ENCODE data around the gene UCKL1.
"Not testable (repeated sequence)": the region's sequence is repeated elsewhere in the genome, so short reads cannot be mapped to it uniquely, and the experiment has no call there.

Gene UCKL1

DNA sequence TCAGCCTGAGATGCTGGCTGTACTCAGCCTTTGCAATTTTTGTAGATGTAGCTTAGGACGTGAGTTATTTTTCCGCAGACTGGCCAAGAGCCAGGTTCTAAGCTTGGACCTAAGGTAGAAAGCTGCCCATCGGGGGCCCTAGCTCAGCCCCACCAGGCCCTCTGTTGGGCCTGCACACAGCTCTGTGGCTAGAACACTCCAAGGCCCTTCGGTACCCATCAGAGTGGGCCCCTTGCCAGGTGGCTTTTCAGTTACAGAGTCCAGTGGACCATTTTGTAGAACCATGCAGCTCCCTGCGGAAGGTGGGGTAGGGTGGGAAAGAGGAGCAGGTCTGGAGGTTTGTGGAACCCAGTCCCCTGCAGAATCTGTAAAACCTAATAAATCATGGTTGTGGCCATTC is 22.6 kb downstream of the UCKL1 start:
- TF ChIP-seq, protein P1, sequence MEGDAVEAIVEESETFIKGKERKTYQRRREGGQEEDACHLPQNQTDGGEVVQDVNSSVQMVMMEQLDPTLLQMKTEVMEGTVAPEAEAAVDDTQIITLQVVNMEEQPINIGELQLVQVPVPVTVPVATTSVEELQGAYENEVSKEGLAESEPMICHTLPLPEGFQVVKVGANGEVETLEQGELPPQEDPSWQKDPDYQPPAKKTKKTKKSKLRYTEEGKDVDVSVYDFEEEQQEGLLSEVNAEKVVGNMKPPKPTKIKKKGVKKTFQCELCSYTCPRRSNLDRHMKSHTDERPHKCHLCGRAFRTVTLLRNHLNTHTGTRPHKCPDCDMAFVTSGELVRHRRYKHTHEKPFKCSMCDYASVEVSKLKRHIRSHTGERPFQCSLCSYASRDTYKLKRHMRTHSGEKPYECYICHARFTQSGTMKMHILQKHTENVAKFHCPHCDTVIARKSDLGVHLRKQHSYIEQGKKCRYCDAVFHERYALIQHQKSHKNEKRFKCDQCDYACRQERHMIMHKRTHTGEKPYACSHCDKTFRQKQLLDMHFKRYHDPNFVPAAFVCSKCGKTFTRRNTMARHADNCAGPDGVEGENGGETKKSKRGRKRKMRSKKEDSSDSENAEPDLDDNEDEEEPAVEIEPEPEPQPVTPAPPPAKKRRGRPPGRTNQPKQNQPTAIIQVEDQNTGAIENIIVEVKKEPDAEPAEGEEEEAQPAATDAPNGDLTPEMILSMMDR (IDR thresholded peaks at IDR 0.05; ENCODE audit: borderline replicate concordance, insufficient read depth, low read depth, low read length), result no peak
- H3K4me3 ChIP-seq (ENCODE audit: low read depth, low read length), result no peak overlapping the region

DNA sequence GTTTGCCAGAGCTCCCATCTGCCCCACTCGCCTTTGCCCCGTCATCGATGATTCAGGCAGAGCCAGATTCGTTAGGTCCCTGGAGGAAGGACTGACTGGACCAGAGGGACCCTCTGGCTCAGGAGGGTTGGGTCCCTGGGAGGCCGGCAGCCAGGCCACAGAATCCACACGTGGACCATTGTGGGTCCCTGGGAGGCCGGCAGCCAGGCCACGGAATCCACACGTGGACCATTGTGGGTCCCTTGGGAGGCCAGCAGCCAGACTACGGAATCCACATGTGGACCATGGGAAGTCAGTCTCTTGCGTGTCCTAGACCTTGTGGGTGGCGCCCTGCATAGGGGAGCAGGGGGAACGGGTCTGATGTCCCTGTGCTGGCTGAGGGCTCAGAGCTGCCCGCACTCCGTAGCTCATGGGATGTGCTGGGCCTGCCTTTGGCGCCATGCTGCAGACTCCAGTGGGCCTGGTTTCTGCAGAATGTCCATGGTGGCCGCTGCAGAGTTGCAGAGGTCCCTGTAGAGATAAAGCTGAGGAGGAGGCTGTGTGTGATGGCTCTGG is 23.5 kb downstream of the UCKL1 start:
- H3K4me3 ChIP-seq (ENCODE audit: low read depth, low read length), result no peak overlapping the region
- TF ChIP-seq, protein P1 (IDR thresholded peaks at IDR 0.05; ENCODE audit: borderline replicate concordance, insufficient read depth, low read depth, low read length), result no peak

DNA sequence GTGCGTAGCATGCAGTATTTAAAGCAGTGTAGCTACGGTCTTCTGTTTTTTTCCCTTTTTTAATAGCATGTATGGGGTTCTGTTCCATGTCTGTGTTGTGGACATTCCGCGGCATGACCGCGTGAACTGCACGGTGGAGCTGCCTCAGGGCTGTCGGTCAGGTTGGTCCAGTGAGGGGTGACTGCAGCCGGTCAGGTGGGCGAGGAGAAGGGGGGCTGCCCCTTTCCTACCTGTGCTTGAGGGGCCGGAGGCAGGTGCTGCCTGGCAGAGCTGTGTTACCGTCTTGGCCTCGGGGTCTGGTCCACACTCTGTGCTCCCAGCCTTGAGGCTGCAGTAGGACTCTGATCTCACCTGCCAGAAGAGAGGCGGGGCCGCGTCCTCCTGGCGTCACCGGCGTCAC is 24.5 kb downstream of the UCKL1 start:
- TF ChIP-seq, protein P1 (IDR thresholded peaks at IDR 0.05; ENCODE audit: borderline replicate concordance, insufficient read depth, low read depth, low read length), result no peak
- no peak overlapping the region for H3K4me3 ChIP-seq (ENCODE audit: low read depth, low read length)

DNA sequence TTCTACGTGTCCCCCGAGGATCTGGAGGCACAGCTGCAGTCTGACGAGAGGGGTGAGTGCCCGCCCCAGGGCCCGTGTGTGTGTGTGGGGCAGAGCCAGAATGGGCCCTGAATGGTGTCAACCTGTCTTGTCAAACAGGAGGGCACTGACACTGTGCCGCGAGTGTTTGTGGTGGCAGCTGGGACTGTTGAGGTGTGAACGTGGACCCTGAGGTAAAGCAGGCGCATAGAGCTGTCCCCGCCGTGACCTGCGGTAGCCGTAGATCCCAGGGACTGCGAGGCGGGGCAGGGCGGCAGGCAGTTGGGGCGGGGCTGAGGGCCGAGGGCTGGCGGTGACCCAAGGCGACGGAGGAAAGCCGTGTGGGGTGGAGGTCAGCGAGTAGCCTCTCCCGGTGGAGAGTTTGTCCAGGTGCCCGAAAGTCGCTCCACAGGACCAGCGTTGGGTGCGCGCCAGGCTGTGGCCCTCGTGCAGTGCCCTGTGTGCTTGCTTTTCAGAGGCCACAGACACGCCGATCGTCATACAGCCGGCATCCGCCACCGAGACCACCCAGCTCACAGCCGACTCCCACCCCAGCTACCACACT is 25.2 kb downstream of the UCKL1 start:
- TF ChIP-seq, protein P1 (IDR thresholded peaks at IDR 0.05; ENCODE audit: borderline replicate concordance, insufficient read depth, low read depth, low read length), result no peak
- no peak overlapping the region for H3K4me3 ChIP-seq (ENCODE audit: low read depth, low read length)

DNA sequence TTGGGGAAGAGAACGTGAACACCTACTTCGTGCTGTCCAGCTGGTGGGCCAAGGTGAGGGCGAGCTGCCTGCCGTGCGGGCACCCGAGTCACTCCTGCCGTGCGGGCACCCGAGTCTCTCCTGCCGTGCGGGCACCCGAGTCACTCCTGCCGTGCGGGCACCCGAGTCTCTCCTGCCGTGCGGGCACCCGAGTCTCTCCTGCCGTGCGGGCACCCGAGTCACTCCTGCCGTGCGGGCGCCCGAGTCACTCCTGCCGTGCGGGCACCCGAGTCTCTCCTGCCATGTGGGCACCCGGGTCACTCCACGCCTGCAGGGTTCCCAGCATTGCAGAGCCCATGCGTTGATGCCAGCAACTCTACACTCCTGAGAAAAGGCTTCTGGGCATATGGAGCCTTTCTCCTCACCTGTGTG is 26.7 kb downstream of the UCKL1 start:
- not testable (repeated sequence) for H3K4me3 ChIP-seq (ENCODE audit: low read depth, low read length)

DNA sequence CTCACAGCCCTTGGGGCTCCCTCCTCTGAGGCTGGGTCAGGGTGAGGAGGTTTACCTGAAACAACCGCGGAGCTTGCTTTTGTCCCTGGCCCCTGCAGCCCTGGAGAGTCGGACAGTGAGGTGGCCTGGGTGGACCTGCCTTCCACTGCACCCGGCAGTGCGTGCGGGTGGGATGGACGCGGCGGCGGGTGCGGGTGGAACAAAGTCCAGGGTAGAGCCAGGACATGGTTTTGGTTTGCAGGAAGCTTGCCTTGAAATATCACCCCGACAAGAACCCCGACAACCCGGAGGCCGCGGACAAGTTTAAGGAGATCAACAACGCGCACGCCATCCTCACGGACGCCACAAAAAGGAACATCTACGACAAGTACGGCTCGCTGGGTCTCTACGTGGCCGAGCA is 27.1 kb downstream of the UCKL1 start:
- H3K4me3 ChIP-seq (ENCODE audit: low read depth, low read length), result no peak overlapping the region
- TF ChIP-seq, protein P1 (IDR thresholded peaks at IDR 0.05; ENCODE audit: borderline replicate concordance, insufficient read depth, low read depth, low read length), result no peak

DNA sequence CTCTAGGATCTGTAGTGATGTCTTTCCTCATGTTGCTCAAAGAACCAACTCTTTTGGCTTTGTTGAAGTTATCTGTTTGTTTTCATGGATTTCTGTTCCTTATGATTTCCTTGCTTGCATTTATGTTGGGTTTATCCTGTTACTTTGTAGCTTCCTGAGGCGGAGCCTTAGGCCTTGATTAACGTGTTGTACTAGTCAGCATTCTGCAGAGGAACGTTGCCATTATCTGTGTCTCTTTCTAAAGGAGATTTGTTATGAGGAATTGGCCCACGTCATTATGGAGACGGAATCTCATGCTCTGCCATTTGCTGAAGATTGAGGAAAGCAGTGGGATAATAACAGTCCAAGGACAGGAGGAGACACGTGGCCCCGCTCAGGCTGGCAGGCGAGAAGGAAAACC is 29.9 kb downstream of the UCKL1 start:
- TF ChIP-seq, protein P1 (IDR thresholded peaks at IDR 0.05; ENCODE audit: borderline replicate concordance, insufficient read depth, low read depth, low read length), result no peak
- H3K4me3 ChIP-seq (ENCODE audit: low read depth, low read length), result no peak overlapping the region

All from GM12875 (cell line).